LNCaP clone FGC (cell line): ENCODE results near the gene TMEM31.

Experiments used
- DNase-seq: peaks from one replicate; pipeline ENCODE4 v3.0.0-alpha.2; 2011; ENCODE audit warnings: low read depth
- H3K4me3 ChIP-seq: 2 replicates; pipeline ENCODE4 v1.5.1; 2011; ENCODE audit warnings: mild to moderate bottlenecking, low read depth, low read length, control low read depth
- TF ChIP-seq, protein P1 (sequence below): IDR thresholded peaks from 2 replicates; pipeline ENCODE4 v1.5.1; 2012; ENCODE audit warnings: mild to moderate bottlenecking; ENCODE audit not compliant: control insufficient read depth, insufficient read depth; ENCODE audit errors: extremely low read depth

The TMEM31 gene

DNA sequence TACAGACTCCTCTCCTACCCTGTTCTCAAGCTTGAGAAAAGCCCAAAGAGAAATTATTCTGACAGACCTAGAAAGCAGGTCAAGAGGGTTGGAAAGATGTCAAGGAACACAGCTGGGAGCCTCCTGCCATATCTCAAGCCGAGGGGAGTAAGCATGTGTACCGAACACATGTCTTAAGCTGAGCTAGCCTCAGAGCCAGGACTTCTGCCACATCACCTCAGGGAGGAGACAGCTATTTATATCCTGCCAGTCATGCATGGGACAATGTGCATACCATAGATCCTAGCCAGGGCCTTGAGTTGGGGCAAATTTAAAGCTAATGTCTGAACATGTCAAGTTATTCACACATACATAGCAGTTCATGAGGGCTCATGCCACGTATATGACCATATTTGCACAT, 11.8 kb downstream of the TMEM31 start:
- TF ChIP-seq, protein P1, sequence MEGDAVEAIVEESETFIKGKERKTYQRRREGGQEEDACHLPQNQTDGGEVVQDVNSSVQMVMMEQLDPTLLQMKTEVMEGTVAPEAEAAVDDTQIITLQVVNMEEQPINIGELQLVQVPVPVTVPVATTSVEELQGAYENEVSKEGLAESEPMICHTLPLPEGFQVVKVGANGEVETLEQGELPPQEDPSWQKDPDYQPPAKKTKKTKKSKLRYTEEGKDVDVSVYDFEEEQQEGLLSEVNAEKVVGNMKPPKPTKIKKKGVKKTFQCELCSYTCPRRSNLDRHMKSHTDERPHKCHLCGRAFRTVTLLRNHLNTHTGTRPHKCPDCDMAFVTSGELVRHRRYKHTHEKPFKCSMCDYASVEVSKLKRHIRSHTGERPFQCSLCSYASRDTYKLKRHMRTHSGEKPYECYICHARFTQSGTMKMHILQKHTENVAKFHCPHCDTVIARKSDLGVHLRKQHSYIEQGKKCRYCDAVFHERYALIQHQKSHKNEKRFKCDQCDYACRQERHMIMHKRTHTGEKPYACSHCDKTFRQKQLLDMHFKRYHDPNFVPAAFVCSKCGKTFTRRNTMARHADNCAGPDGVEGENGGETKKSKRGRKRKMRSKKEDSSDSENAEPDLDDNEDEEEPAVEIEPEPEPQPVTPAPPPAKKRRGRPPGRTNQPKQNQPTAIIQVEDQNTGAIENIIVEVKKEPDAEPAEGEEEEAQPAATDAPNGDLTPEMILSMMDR: no peak
- H3K4me3 ChIP-seq: no peak overlapping the region
- DNase-seq: no peak

DNA sequence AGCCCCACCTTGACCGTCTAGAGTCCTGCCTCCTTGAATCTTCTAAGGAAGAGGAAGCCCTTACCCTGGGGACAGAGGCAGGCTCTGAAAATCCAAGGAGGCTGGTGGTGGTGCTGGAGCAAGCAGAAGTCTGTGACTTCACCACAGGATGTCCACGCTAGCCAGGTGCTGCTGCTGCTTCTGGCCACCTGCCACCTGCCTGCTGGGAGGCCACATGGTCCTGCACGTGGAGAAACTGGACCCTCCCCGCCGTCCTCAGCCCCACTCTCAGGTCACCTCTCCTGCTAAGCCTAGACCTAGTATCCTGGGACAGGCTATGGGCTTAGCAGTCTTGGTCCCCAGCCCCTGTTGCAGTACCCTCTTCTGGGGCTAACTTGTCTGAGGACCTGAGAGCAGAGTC, 15.8 kb downstream of the TMEM31 start:
- TF ChIP-seq, protein P1: no peak
- DNase-seq: no peak
- no peak overlapping the region for H3K4me3 ChIP-seq

DNA sequence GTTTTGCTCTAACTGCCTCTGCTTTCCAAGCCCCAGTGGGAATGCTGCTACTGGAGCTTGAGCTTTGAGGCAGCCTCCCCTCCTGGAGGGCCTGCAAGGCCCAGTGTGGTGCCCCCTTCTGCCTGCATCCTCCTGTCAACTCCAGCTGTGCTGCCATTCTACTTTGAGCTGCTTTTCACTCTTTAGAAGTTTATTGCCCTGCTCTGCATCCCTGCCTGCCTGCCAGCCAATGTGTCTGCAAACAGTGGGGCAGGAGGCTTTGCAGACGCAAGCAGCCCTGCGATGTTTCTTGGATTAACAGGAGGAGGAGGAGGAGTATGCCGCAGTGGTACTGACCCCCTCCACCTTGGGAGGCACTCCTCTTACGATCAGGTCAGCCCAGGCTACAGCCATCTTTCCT, 16.4 kb downstream of the TMEM31 start:
- no peak for DNase-seq
- H3K4me3 ChIP-seq: no peak overlapping the region
- TF ChIP-seq, protein P1: no peak

DNA sequence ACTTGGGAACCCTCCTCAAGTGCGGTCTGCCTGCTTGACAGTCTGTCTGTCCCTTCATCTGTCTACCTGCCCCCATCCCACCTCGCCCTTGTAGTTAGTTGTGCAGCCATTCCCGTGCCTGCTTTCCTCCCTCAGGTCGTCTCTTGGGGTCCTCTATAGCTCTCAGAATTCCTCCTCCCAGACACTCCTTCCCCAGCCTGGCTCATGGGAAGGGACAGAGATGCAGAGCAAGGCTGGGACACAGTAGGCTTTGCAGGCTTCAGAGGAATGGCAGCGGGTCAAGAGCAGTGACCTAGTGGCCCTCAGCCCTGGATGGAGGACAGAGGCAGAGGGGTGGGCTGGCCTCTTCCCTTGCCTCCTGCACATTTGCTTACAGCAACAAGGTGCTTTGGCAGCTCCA, 18.3 kb downstream of the TMEM31 start:
- no peak overlapping the region for H3K4me3 ChIP-seq
- TF ChIP-seq, protein P1: no peak
- no peak for DNase-seq

DNA sequence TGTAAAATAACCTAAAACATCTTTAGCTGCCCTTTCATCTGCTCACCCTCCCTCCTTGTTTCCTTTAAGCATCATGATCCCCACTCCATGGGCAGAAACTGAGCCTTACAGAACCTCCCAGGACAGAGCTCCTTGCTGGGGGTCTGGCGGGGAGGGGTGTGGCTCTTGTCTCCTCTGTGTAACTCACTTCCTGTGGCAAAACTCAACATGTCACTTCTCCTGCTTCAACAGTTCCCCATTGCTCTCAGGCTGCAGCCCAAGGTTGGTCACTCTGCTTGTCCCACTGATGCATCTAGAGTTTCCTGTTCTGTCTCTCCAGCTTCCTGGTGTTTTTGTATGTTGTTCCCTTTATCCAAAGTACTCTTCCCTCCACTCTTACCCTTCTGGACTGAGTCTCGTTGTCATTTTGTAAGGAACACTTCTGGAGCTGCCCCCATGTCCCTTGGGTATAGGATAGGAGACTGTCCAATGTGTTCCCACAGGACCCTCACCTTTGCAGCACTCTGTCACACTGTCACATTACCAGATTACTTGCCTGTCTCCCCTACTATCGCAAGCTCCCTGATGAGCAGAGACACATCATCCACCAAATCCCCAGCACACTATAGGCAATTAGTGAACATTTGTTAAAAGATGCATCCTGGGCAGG, 19.6 kb downstream of the TMEM31 start:
- DNase-seq: no peak
- H3K4me3 ChIP-seq: no peak overlapping the region
- TF ChIP-seq, protein P1: no peak

DNA sequence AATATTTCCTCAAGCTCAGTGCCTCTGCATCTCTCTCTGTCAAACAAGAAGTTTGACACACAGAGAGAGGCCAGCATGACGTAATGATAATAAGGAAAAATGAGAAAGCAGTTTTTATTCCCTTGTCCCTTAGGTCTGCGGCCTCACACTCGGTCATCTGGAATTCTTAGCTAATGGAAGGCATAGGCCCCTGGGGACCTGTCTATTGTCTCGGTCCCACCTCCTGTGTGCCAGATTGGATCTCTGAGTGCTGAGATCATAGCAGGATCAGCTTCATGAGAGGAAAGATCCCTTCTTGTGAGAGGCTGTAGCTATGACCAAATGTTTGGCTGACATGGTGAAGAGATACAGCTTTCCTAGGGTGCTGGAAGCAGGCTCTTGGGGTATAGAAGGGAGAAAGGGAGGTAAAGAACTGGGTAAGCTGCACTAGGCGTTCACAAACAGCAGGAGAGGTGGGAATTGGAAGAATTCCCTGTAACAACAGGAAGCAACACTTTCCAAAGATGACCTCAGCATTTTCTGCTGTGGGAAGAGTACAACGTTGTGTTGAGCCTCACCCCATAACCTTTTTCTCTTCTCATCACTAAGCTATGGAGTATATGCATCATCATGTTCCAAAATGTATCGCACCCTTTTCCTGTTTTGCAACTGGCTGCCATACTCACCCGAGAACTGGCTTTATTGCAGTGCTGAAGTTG, 20.2 kb downstream of the TMEM31 start:
- no peak overlapping the region for H3K4me3 ChIP-seq
- TF ChIP-seq, protein P1: no peak
- no peak for DNase-seq

DNA sequence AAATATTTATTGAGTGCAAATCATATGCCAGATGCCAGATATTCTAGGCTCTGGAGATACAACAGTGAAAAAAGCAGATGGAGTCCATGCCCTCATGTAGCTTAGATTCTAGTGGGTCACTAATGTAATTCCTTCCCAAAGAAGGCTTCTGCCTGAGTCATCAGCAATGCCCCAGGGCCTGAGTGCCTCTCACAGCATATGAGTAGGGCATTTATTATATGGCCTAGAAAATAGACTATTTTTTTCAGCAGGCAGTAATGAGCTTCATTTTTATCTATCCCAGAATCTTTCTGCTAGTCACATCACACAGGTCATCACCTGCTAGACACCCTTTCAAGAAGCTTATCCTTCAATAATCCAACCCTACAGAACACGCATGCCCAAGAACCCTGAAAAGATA, 22.3 kb downstream of the TMEM31 start:
- no peak for DNase-seq
- no peak overlapping the region for H3K4me3 ChIP-seq
- TF ChIP-seq, protein P1: no peak
